B cell (primary cell): ENCODE results near the gene EFNA2. TPM values are rescaled to one million over a fixed set of nuclear protein-coding genes. Genes with fewer than 3 reads are reported as not detected.

ENCODE experiments used
- ATAC-seq: fragments of 200-7000 bp; cut with Tn5 transposase; one replicate; pipeline ENCODE4 v1.10.0; 2021; ENCODE audit warnings: low read depth, mild to moderate bottlenecking, moderate number of reproducible peaks, moderate library complexity
- CTCF ChIA-PET: fragments of 350-600 bp; sonication (Branson Sonifier 250); formaldehyde crosslinking; loops from one replicate; lab custom pipeline; 2021; ENCODE audit warnings: antibody characterized with exemption, inconsistent platforms; lab: Charles Lee
- POLR2A ChIA-PET: fragments of 350-600 bp; sonication (Branson Sonifier 250); formaldehyde crosslinking; loops from one replicate; lab custom pipeline; 2021; ENCODE audit warnings: antibody characterized with exemption; lab: Charles Lee
- DNase-seq: peaks from one replicate; pipeline ENCODE4 v3.0.0; 2013
- H2AFZ ChIP-seq: 2 replicates; pipeline ENCODE4 v1.6.1; 2012; ENCODE audit warnings: mild to moderate bottlenecking, low read depth, low read length; ENCODE audit not compliant: insufficient read depth, poor library complexity, severe bottlenecking
- H3K27ac ChIP-seq, 2 donors: 1 replicate in 1 of 2; 2 replicates in 1 of 2; pipeline ENCODE4 v1.5.1; 2012 to 2013; ENCODE audit warnings: low read length in 2 of 2, mild to moderate bottlenecking in 2 of 2, moderate library complexity in 1 of 2
- H3K27me3 ChIP-seq, 4 experiments: fragments of 200-600 bp in 1 of 4; sonication (generic) in 1 of 4; replicated peaks in 1 of 4; 1 replicate in 2 of 4; 2 replicates in 2 of 4; pipeline versions ENCODE4 v1.6.1 to v1.7.0; 2013 to 2016; ENCODE audit warnings: low read length in 3 of 4, mild to moderate bottlenecking in 2 of 4, mixed read lengths in 1 of 4, moderate library complexity in 1 of 4; ENCODE audit not compliant: insufficient read depth in 4 of 4, control insufficient read depth in 3 of 4; ENCODE audit errors: control extremely low read depth in 1 of 4
- H3K36me3 ChIP-seq, 2 experiments: replicated peaks in 1 of 2; 1 replicate in 1 of 2; 2 replicates in 1 of 2; pipeline versions ENCODE4 v1.6.1 to v1.7.1; 2013; ENCODE audit warnings: low read length in 1 of 2; ENCODE audit not compliant: insufficient read depth in 2 of 2, control insufficient read depth in 1 of 2; ENCODE audit errors: control extremely low read depth in 1 of 2, extremely low read depth in 1 of 2
- H3K4me1 ChIP-seq, 2 donors: fragments of 200-600 bp in 1 of 2; sonication (generic) in 1 of 2; 1 replicate in 1 of 2; 2 replicates in 1 of 2; pipeline versions ENCODE4 v1.5.1 to v1.6.1; 2013 to 2017; ENCODE audit warnings: low read length in 2 of 2; ENCODE audit not compliant: control insufficient read depth in 2 of 2, insufficient read depth in 2 of 2
- H3K4me2 ChIP-seq: replicated peaks from 2 replicates; pipeline ENCODE3; 2012; ENCODE audit warnings: mild to moderate bottlenecking, low read depth, low read length; ENCODE audit not compliant: poor library complexity, severe bottlenecking
- H3K4me3 ChIP-seq, 5 experiments: fragments of 200-600 bp in 1 of 5; sonication (generic) in 1 of 5; 1 replicate in 3 of 5; 2 replicates in 2 of 5; pipeline versions ENCODE4 v1.5.1 to v1.7.0; 2011 to 2016; ENCODE audit warnings: low read length in 4 of 5, mild to moderate bottlenecking in 4 of 5, low read depth in 2 of 5, control low read depth in 1 of 5, moderate library complexity in 1 of 5; ENCODE audit not compliant: insufficient read depth in 1 of 5; ENCODE audit errors: control extremely low read depth in 1 of 5, extremely low read depth in 1 of 5
- H3K79me2 ChIP-seq: fragments of 200-600 bp; sonication (generic); one replicate; pipeline ENCODE4 v1.6.0; 2016; ENCODE audit warnings: low read length; ENCODE audit not compliant: control insufficient read depth, insufficient read depth
- H3K9ac ChIP-seq: fragments of 200-600 bp; sonication (generic); 2 replicates; pipeline ENCODE4 v1.6.1; 2017; ENCODE audit warnings: mild to moderate bottlenecking, low read length, moderate library complexity
- H3K9me3 ChIP-seq, 3 donors: one replicate each; pipeline versions ENCODE4 v1.6.1 to v1.7.1; 2013; ENCODE audit warnings: low read length in 2 of 3; ENCODE audit not compliant: control insufficient read depth in 2 of 3, insufficient read depth in 1 of 3; ENCODE audit errors: control extremely low read depth in 1 of 3
- H4K20me1 ChIP-seq: 2 replicates; pipeline ENCODE4 v1.6.0; 2012; ENCODE audit warnings: mild to moderate bottlenecking, low read length; ENCODE audit not compliant: insufficient read depth, control insufficient read depth, poor library complexity, severe bottlenecking
- H3K27ac Mint-ChIP-seq: one replicate; pipeline ENCODE4 v1.8.0; 2021; ENCODE audit warnings: mixed read lengths
- H3K27me3 Mint-ChIP-seq: one replicate; pipeline ENCODE4 v1.8.0; 2021; ENCODE audit warnings: mixed read lengths
- H3K4me1 Mint-ChIP-seq: one replicate; pipeline ENCODE4 v1.8.0; 2021; ENCODE audit warnings: mixed read lengths
- H3K4me3 Mint-ChIP-seq: one replicate; pipeline ENCODE4 v1.8.0; 2021; ENCODE audit warnings: mixed read lengths
- H3K9me3 Mint-ChIP-seq: one replicate; pipeline ENCODE4 v1.8.0; 2022; ENCODE audit warnings: mixed read lengths; ENCODE audit not compliant: insufficient read depth
- EZH2 ChIP-seq: IDR thresholded peaks from 2 replicates; pipeline ENCODE4 v1.6.1; 2012; ENCODE audit warnings: borderline replicate concordance, low read depth, mild to moderate bottlenecking, moderate library complexity, low read length; ENCODE audit not compliant: insufficient read depth, poor library complexity, severe bottlenecking
- WGBS: methylation state at CpG from one replicate; pipeline ENCODE4 v1.1.5; 2013; ENCODE audit warnings: missing lambda C conversion rate; ENCODE audit not compliant: insufficient coverage; 5-methylcytosine and 5-hydroxymethylcytosine counted together
- intact Hi-C: fragments of 100-400 bp; cut with micrococcal nuclease; formaldehyde crosslinking; loops from one replicate; pipeline ENCODE4 v1.10.0; 2022
- polyA plus RNA-seq: library from polyadenylated mRNA; depleted of rRNA; stranded (reverse); fragments of >200 nt; gene quantifications from 2 replicates; pipeline ENCODE4 v1.2.3, GENCODE V29; 2012
- total RNA-seq, 2 donors: library from RNA; stranded (reverse); fragments of 120-200 nt in 1 of 2; gene quantifications; 1 replicate in 1 of 2; 2 replicates in 1 of 2; pipeline versions ENCODE4 v1.2.3 to v1.2.4, GENCODE V29; 2013 to 2022
- TF ChIP-seq, protein P1 (sequence below): fragments of 200-600 bp; IDR thresholded peaks from one replicate; pipeline ENCODE4 v1.8.0; 2022; ENCODE audit warnings: antibody characterized with exemption, mild to moderate bottlenecking

EFNA2 gene
- total and polyA plus RNA-seq, 2 donors (not counting 1 experiment from before 2014, with no cell fraction given) = not detected

DNA sequence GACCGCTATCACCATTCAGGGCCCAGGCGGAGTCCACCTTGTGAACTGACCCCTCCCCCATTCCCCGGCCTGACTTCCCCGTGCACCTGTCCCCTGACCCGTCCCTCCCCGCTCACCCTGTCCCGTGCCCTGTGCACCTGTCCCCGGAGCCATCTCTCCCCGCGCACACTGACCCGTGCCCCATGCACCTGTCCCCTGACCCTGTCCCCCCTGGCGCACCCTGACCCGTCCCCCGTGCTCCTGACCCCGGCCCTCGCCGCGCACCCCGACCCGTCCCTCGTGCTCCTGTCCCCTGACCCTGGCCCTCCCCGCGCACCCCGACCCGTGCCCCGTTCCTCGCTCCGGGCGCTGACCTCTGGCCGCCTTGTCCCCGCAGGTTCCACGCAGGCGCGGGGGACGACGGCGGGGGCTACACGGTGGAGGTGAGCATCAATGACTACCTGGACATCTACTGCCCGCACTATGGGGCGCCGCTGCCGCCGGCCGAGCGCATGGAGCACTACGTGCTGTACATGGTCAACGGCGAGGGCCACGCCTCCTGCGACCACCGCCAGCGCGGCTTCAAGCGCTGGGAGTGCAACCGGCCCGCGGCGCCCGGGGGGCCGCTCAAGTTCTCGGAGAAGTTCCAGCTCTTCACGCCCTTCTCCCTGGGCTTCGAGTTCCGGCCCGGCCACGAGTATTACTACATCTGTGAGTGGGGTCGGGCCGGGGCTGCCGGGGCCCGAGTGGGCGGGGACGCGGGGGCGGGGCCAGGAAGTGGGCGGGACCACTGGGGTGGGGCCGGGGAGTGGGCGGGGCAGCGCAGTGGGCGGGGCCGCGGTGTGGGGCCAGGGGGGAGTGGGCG lies 9.7 kb downstream of the EFNA2 start:
- no peak overlapping the region for H3K27ac ChIP-seq
- peak; percentile 48 for ATAC-seq
- POLR2A ChIA-PET = no interaction called here
- intact Hi-C loops = no loop called here
- Mint-ChIP-seq H3K27me3 (peaks cover 24% of the 10 kb centered on the region), H3K4me3 (no peak overlapping the region), H3K27ac (no peak overlapping the region), H3K9me3 (no peaks in the 10 kb centered on the region), H3K4me1 (peaks cover 8% of the 10 kb centered on the region)
- H3K9me3 ChIP-seq = peaks cover 0 to 12% (median 0%) of the 10 kb centered on the region in 3 donors
- H2AFZ ChIP-seq = peak overlapping the region; percentile 33
- peaks cover 0 to 59% (median 17%) of the 10 kb centered on the region in 4 experiments for H3K27me3 ChIP-seq
- H3K9ac ChIP-seq = peak overlapping the region; percentile 15
- peak; percentile 45 for DNase-seq
- 22% methylated on average over 66 of the region's 82 CpGs for WGBS
- H3K4me2 ChIP-seq = peak overlapping the region; percentile 73
- no peaks in the 10 kb centered on the region for H4K20me1 ChIP-seq
- H3K4me1 ChIP-seq = peaks cover 13 to 25% of the 10 kb centered on the region in 2 donors
- H3K79me2 ChIP-seq = no peaks in the 10 kb centered on the region
- CTCF ChIA-PET = no interaction called here
- peak overlapping the region in 1 of 5 experiments; percentile 9 for H3K4me3 ChIP-seq
- no peaks in the 10 kb centered on the region for H3K36me3 ChIP-seq
- no peak for TF ChIP-seq EZH2
- TF ChIP-seq, protein P1, sequence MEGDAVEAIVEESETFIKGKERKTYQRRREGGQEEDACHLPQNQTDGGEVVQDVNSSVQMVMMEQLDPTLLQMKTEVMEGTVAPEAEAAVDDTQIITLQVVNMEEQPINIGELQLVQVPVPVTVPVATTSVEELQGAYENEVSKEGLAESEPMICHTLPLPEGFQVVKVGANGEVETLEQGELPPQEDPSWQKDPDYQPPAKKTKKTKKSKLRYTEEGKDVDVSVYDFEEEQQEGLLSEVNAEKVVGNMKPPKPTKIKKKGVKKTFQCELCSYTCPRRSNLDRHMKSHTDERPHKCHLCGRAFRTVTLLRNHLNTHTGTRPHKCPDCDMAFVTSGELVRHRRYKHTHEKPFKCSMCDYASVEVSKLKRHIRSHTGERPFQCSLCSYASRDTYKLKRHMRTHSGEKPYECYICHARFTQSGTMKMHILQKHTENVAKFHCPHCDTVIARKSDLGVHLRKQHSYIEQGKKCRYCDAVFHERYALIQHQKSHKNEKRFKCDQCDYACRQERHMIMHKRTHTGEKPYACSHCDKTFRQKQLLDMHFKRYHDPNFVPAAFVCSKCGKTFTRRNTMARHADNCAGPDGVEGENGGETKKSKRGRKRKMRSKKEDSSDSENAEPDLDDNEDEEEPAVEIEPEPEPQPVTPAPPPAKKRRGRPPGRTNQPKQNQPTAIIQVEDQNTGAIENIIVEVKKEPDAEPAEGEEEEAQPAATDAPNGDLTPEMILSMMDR = no peak

- Mint-ChIP-seq H3K9me3 (no peaks in the 10 kb centered on the region), H3K4me1 (peaks cover 8% of the 10 kb centered on the region), H3K4me3 (no peak overlapping the region), H3K27ac (no peak overlapping the region), H3K27me3 (peaks cover 24% of the 10 kb centered on the region)
- H3K36me3 ChIP-seq = no peaks in the 10 kb centered on the region
- ATAC-seq (no peak), DNase-seq (peak; percentile 23)
- CTCF ChIA-PET = no interaction called here
- peaks cover 0 to 12% (median 0%) of the 10 kb centered on the region in 3 donors for H3K9me3 ChIP-seq
- H3K9ac ChIP-seq = no peak overlapping the region
- no peaks in the 10 kb centered on the region for H3K79me2 ChIP-seq
- no peak overlapping the region for H3K27ac ChIP-seq
- 88% methylated on average over 10 of the region's 13 CpGs for WGBS
- no peak overlapping the region for H2AFZ ChIP-seq
- intact Hi-C loops = no loop called here
- H3K4me1 ChIP-seq = peaks cover 13 to 23% of the 10 kb centered on the region in 2 donors
- H4K20me1 ChIP-seq = no peaks in the 10 kb centered on the region
- H3K4me2 ChIP-seq = peak overlapping the region; percentile 73
- H3K4me3 ChIP-seq = no peak overlapping the region
- peaks cover 0 to 52% (median 17%) of the 10 kb centered on the region in 4 experiments for H3K27me3 ChIP-seq
- TF ChIP-seq, protein P1 = no peak
- TF ChIP-seq EZH2 = no peak
- POLR2A ChIA-PET = no interaction called here
These were observed 10.4 kb downstream of the EFNA2 start for GRCh38 chr19:1296078-1296477.
